Right renal cortex interstitium (tissue), 3 donors: ENCODE data around the gene CRACDL. TPM values are rescaled to one million over a fixed set of nuclear protein-coding genes. Genes with fewer than 3 reads are reported as not detected.

Source experiments
- DNase-seq, 3 donors: peaks; one replicate each; pipeline ENCODE4 v3.0.0-alpha.2; 2013; ENCODE audit warnings: low read depth in 3 of 3, low spot score in 2 of 3
- polyA plus RNA-seq, 3 donors: library from polyadenylated mRNA; unstranded; fragments of 120-200 nt; gene quantifications; one replicate each; pipeline ENCODE4 v1.2.1, GENCODE V29; 2013; ENCODE audit not compliant: insufficient read length in 3 of 3

Gene CRACDL
- polyA plus RNA-seq, 3 donors = 2.4 to 3.0 (median 2.5) TPM

DNA sequence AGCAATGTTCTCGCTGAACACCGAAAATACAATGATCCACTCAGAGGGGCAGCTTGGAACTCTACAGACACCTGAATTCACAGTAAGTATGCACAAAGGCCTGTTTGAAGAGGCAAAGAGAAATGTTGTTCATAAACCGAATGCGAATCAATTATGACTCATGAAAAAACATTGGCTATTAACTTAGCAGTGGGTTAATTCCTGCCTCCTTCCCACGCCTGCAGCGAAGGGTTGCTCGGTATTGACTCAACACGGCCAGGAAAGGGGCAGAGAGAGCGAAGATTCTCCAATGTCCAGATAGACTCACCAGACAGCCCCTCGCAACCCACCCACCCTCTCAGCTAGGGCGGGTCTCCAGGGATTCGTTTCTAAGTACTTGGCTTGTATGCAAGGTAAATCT is 9.4 kb downstream of the CRACDL start:
- no peak for DNase-seq

DNA sequence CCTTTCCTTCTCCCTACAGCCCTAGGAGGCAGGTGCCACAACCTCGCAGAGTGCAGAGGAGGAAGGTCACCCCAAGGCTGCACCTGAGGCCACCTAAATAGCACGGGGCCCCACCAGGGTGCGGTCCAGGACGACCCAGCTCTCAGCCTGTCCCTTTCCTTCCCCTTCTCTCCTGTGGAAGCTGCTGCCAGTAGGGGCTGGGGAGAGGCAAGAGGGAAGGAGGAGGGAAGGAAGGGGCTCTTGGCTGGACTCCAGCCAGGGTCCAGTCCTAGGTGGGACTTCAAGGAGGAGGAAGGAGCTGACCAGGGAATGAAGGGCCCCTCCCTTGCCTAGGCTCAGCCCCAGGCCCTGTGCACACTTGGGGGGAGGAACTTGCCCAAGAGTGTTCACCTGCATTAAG is 11.1 kb downstream of the CRACDL start:
- DNase-seq = no peak

DNA sequence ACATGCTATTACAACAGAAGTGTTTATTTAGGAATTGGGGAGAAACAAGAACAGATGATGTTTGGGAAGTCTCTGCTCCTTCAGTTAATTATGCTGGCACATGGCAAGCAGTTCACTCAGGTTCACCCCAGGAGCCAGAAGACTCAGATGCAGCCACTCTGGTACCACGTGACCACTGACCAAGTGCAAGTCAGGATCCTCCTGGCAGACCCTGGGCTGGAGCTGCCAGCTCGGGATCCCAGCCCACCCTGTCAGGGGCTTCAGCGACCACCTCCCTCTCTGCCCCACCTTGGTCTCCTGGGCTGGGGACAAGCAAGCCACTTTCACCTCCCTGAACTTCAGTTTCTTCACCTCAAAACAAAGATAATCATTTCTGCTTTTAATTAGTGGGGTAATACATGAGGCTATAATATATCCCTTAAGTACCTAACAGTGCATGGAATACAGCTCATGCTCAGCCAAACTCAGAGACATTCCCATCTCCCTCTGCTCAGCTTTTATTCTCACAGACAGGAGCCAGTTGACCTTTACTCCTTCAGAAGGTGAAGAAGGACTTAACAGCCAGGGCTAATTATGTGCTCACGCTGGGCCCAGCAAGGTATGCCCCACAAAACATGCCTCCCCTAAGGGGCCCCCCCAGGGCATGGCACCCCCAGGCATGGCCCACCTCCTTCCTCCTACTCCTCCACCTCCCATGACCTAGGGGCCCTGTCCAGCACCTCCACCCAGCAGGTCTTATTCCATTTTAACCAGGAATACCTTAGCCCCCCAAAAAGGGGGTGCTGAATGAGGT is 11.8 kb downstream of the CRACDL start:
- DNase-seq = no peak

DNA sequence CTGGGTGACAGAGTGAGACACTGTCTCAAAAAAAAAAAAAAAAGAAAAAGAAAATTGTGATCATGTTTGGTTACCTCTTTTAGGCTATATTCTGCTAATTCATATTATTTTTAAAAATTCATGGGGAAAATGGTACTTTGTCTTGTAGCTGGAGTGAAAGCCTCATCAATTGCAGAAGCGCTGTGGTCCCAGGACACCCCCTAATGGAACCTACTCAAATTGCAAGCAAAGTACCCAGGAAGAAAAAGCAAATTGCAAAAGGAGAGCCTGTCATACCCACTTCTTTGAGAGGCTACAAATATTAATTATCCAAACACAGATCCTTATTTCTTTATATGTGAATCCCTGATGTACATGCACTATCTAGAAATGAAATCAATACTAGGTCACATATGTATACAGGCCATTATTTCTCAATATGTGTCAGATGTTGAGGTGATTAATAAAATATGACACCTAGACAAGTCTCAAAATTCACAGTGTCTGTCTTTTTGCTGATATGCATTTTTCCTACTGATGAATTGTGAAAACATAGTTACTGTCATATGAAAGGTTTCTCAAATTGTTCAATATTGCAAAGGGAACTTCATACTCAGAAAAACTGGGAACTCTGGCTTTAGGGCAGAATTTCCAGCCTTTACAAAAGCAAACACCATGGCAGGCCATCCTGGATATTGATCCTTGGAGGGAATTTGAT is 12.6 kb downstream of the CRACDL start:
- DNase-seq = no peak

DNA sequence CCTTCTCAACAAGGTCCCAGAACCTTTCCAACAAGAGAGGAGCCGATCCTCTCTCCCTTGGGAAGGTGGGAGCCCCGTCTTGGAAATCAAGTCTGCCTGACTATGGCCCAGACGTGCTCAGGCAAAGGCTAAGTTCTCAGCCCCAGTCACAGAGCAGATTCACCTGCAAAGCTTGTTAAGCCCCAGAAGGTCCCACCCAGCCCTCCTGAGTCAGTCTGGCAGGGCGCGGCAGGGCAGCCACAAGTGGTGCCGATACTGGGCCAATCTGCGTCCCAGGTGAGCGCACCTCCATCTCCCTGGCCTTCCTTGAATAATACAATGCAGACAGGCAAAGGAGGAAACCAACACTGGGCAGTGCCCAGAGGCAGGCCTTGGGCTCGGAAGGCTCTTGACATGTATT is 15.0 kb downstream of the CRACDL start:
- DNase-seq = no peak

DNA sequence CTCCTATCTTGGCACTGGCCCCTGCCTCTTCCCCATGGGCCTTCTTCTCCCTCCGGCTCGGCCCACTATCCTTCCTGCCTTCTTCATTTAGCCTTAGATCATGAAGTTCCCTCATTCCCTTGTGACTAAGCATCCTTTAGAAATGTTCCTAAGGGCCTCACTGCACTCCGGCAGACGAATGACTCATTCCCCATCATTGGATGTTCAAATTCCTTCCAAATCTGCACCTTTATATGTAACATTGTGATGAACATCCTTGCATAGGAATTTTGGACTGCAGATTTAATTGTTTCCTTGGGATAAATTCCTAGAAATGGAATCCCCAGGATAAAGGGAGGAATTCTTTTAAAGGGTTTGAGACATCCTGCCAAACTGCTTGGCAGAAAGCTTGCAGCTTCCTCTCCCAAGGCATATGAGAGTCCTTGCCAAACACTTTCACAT is 19.0 kb downstream of the CRACDL start:
- DNase-seq = no peak

DNA sequence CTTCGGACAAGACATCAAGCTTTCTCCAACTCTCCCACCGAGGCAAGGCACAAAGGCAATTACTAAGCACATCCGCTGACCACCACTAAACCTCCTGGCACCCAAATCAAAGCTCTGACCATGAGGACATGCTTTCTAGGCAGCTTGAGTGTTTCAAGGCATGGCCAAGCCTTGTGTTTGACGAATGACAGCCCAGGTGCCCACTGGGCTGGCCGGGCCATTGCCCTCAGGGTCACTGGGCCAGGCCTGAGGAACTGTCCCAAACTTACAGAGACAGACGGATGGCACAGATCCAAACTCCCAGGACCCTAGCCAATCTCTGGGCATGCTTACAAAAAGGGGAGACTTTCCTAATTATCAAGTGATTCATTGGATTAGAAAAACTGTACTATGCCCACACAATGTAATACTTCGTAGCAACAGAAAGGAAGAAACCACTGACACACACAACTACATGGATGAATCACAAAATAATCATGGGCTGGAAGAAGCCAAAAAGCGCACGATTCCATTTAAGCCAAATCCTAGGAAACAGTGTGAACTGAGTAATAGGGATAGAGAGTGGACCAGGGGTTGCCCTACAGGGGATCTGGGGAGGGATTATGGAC is 20.2 kb downstream of the CRACDL start:
- DNase-seq = no peak

DNA sequence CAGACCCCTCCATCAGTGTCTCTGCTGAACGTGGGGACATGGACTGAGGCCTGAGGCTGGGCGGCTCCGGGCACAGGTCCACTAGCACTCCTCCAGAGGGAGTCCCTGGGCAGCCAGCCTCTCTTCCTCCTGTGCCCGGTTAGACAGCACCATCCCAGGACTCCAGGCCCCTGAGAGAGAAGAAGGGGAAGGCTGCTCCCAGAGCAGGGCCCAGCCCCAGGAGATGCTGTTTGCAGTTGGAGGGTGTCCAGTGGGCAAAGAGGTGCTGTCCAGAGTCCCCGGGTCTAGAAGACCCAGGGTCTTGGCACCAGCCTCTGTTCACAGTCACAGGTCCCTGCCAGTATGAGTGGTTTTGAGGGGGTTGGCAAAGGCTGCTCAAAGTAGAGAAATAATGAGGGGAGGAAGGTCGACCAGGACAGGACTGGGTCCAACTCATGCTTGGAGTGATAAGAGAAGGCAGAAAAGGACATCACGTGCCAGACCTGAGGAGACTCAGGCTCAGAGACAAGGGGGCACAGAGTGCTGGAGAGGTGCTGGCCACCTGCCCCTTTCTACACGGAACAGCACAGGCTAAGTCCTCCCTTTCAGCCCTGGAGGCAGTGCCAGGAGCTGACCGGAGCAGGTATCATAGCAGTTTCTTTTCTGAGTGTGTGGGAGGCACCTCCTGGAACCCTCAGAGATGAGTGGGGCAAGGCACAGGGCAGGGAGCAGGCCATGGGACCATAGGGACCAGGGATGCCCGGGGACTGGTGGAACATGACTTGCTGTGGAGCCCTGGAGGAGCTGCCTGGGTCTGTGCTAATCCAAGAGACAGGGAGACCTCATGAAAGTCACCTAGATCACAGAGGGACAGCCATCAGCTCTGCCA is 21.1 kb downstream of the CRACDL start:
- no peak for DNase-seq

DNA sequence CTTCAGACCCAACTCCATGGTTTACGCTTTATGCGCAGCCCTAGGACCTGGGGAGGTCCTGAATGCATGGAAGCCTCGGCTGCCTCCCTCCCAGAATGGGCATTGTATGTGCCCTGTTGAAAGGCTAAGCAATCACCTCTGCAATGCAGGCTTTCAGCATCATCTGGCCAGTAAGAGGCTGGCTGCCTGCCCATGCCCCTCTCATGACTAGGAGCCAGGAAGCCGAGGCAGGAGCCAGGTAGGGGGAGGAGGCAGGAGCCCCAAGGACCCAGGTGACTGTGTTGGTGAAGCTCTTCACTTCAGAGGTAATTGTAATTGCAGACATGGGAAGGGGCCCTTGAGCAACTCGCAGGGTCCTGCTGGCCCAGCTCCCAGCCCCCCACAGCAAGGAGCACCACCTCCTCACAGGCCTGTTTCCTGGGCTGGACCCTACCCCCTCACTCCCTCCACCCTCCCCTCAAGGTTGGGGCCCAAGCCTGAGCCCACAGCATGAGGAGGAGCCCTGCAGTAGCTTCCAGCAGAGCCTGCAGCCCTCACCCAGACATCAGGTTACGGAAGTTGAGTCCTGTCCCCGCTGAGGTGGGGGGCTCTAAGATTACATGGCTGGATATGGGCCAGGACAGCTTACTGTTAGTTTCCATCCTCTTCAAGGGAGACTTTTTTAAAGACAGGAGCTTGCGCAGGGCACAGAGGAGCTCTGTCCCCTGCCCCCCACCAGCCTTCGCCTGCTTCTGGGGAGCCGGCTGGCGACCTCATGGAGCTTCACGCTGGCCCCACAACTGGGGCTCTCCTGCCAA is 21.9 kb downstream of the CRACDL start:
- no peak for DNase-seq

DNA sequence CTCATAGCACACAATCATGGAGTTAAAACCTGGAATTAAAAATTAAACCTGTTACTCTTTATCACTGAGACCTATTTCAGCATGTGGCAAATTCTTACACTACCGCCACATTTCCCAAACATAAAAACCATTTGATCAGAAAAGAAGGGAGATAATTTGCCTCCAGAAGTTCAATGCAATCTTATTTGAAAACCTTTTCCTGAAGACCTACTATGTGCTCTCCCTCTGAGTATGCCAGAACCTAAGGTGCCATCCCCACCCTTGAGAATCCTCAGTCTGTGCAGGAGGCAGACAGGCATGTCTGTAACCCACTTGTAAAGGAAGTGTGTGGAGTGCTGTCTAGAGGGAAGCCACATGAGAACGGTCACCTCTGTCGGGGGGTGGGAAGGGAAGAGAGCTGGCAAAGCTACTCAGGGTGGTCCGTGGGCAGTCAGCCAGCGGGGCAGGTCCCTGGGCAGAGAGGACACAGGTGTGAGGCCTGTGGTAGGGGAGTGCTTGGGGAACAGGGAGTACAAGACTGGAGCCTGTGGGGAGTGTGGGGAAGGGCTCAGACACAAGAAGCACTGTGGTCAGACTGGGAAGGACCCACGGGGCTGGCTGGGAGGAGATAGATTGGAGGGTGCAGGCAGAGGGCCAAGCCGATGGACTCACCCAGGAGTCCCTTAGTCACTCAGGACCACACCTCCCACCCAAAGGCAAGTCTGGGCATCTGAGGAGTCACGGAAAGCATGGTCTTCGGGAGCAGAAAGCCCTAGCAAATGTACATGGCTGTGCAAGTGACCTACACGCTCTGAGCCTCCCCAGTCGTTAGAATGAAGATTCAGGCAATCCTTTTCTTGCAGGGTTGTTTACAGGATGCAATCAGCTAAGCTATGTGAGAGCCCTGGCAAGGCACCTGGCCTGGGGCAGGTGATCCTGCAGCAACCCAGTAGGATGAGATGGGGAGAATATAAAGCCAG is 22.8 kb downstream of the CRACDL start:
- no peak for DNase-seq

DNA sequence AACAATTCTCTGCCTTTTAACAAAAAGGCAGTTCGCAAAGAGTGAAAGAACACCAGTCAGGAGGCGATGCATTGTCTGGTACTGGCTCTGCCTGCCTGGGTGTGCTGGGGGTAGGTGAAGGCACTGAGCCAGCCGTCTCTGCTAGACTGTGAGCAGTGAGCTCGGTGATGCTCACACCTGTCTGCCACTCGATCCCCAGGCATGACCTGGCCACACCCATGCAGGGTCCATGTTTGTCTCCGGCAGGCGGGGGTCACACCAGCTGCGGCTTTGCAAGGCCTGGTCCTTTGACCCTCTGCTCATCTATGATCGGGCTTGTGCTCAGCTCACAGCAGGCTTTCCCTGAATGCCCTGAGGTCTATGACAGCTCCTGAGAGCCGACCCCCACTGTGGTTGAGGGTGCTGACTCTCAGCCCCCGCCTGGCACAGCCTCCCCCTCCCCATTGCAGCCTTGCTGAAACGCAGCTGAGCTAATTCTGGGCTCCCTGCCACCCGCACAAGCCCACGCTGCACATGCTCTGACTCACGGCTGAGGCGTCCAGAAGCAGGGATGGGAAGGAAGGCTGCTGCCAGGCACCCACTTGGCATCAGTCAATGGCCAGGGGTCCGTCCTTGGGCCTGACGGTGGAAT is 23.7 kb downstream of the CRACDL start:
- DNase-seq = no peak

DNA sequence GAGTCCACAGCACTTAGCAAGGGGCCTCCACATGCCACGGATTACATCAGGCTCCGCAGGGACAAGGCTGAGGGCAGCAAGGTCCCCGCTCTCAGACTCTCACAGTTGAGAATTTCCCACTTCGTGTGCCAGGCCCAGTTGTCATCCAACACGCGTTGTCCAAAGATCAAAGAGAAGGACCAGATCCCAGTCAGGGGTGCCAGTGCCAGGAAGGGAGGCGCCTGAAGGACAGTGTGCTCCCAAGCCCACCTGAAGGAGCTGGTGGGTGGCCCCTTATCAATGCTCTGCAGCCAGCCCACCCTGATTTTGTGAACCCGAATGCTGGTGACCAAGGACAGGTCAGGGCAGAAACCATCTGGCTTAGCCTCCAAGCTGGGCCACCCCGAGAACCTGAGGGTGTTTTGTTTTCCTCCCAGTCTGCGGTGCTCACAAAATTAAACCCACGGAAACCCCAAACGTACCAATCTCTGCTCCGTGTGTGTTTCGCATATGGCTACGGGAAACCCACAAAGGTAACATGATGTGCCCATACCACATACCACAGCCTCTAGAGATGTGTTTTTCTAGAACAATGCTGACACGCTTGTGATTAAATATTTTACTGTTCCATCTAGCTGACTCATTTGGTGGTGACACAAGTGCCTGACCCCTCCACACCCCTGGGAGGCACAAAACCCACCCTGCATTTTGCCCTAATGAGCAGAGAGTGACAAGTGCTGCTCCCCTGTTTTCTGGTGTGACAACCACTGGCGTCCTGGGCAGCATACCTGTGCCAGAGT is 24.5 kb downstream of the CRACDL start:
- DNase-seq = no peak

DNA sequence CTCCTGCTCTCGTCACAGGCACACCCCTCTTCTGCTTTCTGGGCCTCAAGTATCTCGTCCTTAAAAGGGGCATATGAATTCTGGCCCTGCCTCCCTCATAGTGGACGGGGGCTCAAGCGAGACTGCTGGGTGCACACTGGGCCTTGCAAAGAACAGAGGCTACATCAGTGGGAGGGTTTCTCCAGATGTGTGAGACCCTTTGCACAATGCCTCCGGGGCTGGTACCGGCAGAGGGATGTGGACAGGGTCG is 25.0 kb downstream of the CRACDL start:
- no peak for DNase-seq

DNA sequence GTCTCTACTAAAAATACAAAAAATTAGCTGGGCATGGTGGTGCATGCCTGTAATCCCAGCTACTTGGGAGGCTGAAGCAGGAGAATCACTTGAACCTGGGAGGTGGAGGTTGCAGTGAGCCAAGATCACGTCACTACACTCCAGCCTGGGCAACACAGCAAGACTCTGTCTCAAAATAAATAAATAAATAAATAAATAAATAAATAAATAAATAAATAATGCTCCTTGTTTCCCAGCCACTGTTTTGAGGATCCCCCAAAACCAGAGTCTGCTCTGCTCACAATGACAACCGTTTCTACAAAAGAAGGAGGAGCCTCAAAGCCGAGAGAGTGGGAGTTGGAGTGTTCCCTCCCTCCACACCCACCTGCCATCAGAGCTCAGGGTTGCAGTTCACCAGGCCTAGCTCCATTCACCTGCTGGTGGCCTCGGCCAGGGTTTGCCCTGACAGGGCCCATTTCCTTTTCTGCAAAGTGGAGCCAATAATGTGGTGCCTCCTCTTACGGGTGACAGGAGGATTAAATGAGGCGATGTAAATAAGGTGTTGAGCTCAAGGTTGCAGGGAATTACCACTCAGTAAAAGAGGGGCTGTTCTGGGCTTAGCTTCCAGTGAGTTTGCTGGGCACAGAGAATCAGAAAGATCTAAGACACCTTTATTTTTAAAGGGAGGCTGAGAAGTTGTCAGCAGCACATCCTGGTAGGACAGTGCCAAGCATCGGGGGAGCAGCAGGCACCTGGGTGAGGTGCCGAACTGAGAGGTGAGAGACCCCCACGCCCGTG is 25.5 kb downstream of the CRACDL start:
- no peak for DNase-seq

DNA sequence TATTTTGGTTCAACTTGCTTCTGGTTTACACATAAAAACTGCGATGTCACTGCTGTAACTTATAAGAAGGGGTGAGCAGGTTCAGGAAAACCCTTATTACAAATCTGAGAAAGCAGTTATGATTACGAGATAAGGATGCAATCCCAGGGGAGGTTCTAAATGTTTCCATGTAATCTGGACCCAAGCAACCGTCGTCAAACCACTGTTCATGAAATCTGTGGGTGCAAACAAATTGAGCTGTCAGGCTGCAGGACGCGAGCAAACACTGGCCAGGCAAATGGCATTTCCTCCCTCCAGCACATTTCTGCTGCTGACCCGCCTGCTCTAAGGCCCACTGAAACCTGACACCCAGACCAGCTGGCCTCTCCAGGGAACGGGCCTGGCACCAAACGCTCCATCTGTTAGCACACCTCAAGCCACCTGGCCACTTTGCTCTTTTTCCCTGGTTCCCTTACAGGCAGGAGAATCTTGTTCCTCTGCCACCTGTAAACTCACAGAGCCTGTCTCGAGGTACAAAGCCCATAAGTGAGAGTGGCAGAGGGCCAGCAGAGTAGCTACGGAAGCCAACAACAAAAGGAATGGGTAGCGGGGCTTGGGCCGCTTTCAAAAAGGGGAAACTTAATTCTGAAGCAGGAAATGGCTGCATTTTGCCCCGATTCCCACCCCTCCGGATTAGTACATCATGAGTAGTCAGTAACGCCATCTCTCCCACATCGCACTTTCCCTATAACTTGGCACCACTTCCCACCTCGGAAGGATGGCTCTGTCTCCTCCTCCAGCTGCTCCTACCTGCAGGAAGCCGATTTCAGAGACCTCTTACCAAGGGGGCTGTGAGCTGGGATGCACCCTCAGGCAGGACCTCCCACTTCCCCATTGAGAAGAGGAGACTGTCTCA is 26.5 kb downstream of the CRACDL start:
- peak; percentile 37 to 67 (median 38) for DNase-seq

DNA sequence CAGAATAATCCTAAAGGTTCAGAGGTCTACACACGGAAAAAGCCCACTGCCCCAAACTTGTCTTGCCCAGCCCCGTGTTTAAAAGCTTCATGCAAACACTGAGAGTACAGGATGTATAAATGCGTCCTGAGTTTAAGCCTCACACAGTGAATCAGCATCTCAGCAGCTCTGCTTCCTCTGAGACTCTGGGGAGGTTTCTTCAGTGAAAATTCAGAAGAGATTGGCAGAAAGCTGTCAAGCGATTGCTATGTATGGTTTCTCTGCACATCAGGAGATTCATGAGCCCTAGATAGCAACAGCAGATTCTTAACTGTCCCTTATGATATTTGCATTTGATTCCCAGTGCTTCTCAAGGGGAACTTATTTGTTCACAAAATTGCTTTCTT is 27.1 kb downstream of the CRACDL start:
- DNase-seq = no peak
